ENCODE measurements around the gene SETD1A.

SETD1A gene

DNA sequence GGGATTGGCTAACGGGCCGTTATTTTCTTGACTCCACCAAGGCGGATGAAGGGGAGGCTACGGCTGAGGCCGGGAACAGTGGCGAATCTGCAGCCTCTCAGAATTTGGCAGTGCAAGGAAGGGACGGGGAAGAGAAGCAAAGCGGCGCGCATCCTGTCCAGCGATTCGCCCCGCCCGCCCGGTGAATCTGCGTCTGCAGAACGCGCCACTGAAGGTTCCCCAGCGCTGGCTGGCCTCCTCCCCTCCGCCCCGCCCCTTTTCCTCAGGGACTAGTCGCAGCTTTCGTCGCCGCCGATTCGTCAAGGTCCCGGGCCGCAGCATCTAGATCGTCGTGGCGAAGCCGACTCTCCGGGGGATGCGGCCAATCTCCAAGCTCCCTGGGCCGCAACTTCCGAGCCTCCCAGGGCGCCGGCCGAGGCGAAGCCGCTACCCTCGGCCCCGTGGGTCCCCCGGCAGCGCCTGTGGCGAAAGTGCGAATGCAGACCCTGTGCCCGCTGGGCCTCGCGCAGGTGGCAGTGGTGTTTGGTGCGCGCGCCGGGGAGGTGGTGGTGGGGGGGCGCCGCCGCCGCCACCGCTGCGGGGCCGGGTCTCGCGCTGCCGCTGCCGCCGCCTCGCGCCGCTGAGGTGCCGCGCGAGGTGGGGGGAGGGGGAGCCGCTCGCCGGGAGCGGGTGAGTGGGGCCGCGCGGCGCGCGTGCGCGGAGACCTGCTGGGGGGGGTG lies at the start of gene SETD1A:
Gene SETD1A, plus strand, starts transcription at position 299 of the 719 bp plus-strand sequence. CDS start 978 bp downstream, outside the sequence.
- peak; percentile 88 to 93 for DNase-seq (ENCODE audit: low read depth in 2 of 2)

GRCh38 chr16:30910427-30911029 lies 47.0 kb upstream of the SETD1A start:
- no peak for DNase-seq (ENCODE audit: low read depth in 2 of 2)

- no peak for DNase-seq (ENCODE audit: low read depth in 2 of 2)
These were observed 44.7 kb upstream of the SETD1A start for GRCh38 chr16:30912794-30913412.

- no peak for DNase-seq (ENCODE audit: low read depth in 2 of 2)
These were observed 42.7 kb upstream of the SETD1A start for GRCh38 chr16:30914830-30915229.

GRCh38 chr16:30918614-30919013 lies 38.9 kb upstream of the SETD1A start:
- DNase-seq (ENCODE audit: low read depth in 2 of 2), result no peak

DNA sequence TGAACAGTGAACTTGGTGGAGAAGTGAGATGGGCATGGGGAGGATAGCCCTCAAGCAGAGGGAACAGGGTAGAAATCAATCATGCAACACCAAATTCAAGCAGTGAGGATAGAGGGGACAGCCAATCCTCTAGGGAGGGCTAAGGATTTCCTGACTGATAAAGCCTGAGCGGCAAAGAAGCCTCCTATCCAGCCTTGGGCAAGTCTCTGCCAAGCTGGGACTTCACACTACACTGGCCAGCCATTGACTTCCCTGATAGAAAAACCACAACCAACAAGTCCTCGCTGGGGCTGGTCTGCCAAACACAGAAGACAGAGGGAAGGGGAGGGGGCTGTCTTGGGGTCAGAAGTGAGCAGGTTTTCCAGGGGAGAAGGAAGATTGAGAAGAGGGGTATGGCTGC lies 36.7 kb upstream of the SETD1A start:
- DNase-seq (ENCODE audit: low read depth in 2 of 2), result no peak

DNA sequence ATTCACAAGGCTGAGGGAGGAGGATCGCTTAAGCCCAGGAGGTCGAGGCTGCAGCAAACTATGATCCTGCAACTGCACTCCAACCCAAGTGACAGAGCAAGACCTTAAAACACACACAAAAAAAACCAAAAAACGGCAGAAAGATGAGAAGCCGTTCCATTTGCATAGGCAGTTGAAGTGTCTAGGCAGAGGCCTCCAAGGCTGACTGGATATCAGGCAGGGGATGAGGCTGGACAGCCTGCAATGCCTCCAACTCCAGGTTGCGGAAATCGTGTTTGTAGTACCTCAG lies 36.2 kb upstream of the SETD1A start:
- DNase-seq (ENCODE audit: low read depth in 2 of 2), result no peak

- peak; percentile 62 to 79 for DNase-seq (ENCODE audit: low read depth in 2 of 2)
These were observed 35.7 kb upstream of the SETD1A start for GRCh38 chr16:30921748-30922419.

DNA sequence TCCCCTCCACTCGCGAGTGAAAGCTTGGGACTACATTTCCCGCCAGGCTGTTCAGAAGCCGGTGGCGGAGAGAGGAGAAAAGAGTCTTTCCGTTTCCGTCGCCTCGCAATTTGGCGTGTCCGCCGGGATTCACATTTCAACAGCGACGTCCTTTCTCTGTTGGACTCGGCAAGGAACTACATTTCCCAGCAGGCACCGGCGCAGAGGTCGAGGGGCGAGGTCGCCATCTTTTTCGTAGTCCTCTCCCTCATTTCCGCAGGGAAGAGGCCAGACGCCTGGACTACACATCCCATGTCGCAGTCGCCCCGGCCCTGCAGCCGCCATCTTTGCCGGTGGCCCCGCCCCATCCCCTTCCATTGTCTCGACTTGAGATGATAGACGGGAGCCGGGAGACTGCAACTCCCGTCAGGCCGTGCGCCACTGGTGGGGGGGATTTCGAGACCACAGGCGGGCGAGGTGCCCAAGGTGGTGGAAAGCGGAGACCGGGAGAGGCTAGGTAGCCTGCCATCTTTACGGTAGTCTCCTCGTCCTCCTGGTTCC lies 35.1 kb upstream of the SETD1A start:
- peak; percentile 100 for DNase-seq (ENCODE audit: low read depth in 2 of 2)

DNA sequence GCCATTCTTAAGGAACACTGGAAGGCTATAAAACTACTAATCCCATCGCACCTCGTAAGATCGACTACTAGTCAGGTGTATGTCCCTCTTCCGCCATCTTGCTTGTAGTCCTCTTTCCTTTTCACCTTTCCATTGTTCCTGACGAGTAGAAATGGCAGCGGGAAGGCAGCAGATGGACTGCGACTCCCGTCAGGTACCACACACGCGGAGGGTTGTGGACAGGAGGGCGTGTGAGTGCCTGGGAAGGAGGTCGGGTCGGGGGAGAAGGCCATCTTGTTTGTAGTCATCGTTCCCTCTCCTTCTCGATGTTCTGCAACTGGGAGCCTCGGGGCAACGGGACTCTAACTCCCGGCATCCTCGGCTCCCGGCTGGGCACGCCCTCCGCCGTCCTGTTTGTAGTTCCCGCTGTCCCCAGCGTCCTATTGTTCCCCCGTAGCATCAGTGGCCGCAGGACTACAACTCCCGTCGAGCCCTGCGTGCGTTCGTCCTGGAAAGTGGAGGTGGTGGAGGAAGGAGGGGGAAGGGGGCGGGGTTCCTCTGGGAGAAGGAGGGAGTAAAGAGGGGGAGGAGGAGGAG lies 34.5 kb upstream of the SETD1A start:
- DNase-seq (ENCODE audit: low read depth in 2 of 2), result peak; percentile 90 to 95

GRCh38 chr16:30923554-30924075 lies 33.9 kb upstream of the SETD1A start, which contains the start of gene FBXL19:
FBXL19 (plus strand) TSS chr16:30923572; CDS start chr16:30925755, 2,183 bp downstream.
- DNase-seq (ENCODE audit: low read depth in 2 of 2), result no peak

DNA sequence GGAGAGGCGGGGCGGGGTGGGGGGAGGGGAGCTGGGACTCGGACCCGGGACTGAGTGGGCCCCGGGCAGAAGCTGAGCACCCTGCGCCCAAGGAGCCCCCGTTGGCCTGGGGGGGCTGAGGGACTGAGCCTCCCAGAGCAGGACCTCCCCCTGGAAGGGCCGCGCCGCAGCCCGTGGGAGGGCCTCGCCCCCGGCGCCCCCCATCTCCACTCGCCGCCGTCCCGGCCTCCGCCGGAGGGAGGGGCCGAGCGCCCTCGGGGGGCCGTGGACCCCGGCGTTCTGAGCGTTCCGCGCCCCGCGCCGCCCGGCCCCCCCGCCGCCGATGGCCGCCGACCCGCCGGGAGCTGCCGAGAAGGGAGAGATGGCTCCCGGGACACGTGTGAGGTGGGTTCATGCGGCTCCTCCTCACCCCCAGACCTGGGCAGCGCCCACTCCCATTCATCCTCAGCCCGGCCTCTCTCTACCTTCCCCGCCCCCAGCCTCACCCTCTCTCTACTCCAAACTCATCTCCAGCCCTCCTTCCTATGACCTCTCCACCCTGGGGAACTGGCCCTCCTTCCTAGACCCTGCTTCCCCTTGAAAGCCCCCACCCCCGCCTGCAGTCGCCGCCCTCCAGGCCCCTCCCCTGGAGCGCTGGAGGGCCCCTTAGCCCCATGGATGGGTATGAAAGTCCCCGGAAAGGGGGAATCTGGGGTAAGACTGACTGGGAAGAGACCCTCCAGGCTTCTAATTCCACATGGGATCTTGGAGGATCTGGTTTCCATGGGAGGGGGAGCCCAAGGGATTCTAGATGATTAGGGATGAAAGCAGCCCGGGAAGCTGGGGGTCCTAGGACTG lies 33.3 kb upstream of the SETD1A start:
- no peak for DNase-seq (ENCODE audit: low read depth in 2 of 2)

GRCh38 chr16:30924913-30925631 lies 32.5 kb upstream of the SETD1A start:
- no peak for DNase-seq (ENCODE audit: low read depth in 2 of 2)

DNA sequence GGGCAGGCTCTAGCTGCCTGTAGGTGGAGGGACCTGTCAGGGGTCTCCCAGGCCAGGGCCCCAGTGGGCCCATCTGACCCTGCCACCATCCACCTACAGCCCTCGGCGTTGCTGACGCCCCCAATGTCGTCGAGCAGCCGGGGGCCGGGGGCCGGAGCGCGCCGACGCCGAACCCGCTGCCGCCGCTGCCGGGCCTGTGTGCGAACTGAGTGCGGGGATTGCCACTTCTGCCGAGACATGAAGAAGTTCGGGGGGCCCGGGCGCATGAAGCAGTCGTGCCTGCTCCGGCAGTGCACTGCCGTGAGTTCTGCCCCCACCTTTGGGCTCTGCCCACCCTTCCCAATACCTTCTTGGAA lies 31.9 kb upstream of the SETD1A start:
- DNase-seq (ENCODE audit: low read depth in 2 of 2), result no peak

GRCh38 chr16:30925995-30926811 lies 31.4 kb upstream of the SETD1A start:
- no peak for DNase-seq (ENCODE audit: low read depth in 2 of 2)

GRCh38 chr16:30926937-30927788 lies 30.4 kb upstream of the SETD1A start:
- no peak for DNase-seq (ENCODE audit: low read depth in 2 of 2)

GRCh38 chr16:30927789-30928378 lies 29.7 kb upstream of the SETD1A start:
- no peak for DNase-seq (ENCODE audit: low read depth in 2 of 2)

DNA sequence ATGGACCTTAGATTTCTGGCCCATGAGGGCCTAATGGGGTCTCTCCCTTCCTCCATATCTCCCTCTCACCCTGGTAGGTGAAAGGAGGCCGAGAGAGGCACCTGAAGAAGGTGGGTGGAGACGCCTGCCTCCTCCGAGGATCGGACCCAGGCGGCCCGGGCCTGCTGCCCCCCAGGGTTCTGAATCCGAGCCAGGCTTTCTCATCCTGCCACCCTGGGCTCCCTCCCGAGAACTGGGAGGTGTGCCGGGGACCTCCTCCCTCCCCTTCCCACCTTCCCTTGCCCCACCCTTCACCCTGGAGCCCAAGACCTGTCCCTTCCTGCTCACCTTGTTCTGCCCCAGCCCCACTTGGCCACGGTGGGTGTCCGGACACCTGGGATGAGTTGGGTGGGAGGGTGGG lies 29.2 kb upstream of the SETD1A start:
- DNase-seq (ENCODE audit: low read depth in 2 of 2), result no peak

All from stimulated activated CD8-positive, alpha-beta memory T cell treated with anti-CD3 and anti-CD28 coated beads, Interleukin-15, amount 100 ng/mL, for 4 hours (primary cell).